Measurements from ENCODE around the gene CSRP1. TPM values are rescaled to one million over a fixed set of nuclear protein-coding genes. Genes with fewer than 3 reads are reported as not detected.
A peak's percentile ranks its signal among the peaks of the same experiment; 100 is the strongest.

The CSRP1 gene
- polyA plus RNA-seq, 2 of the 4 experiments (the other 2 are of a cell fraction): 277 to 655 TPM

GRCh38 chr1:201443747-201444146 lies 63.2 kb downstream of the CSRP1 start:
- POLR2A ChIA-PET: no interaction called here
- peaks cover 13% of the 10 kb centered on the region for H3K4me1 ChIP-seq
- peaks cover 9% of the 10 kb centered on the region for H3K9me3 ChIP-seq
- no peak overlapping the region for H3K27ac ChIP-seq
- WGBS (ENCODE audit: missing lambda C conversion rate): 90% methylated on average over 7 of the region's 7 CpGs
- no peak for ATAC-seq
- CTCF ChIA-PET: interaction anchor here (9.8 to 20.2 kb wide), 4 partner anchors 9 to 66 kb away, joined by 158 to 376 read pairs (median 276); partner anchors contain the start of genes CSRP1 and PHLDA3
- no peak for FAIRE-seq
- TF ChIP-seq ATOH8 (CRISPR knock-in tag; IDR thresholded peaks at IDR 0.05; ENCODE audit: low read depth) (no peak), ESRRA (IDR thresholded peaks at IDR 0.05; ENCODE audit: borderline replicate concordance, low read length) (no peak), FOSB (CRISPR knock-in tag; IDR thresholded peaks at IDR 0.05) (no peak), ZSCAN20 (CRISPR knock-in tag; IDR thresholded peaks at IDR 0.05) (no peak), TFCP2L1 (CRISPR knock-in tag; IDR thresholded peaks at IDR 0.05) (no peak), RCOR1 (IDR thresholded peaks at IDR 0.05; ENCODE audit: low read depth, low read length) (no peak), MAFK (IDR thresholded peaks at IDR 0.05; ENCODE audit: partially characterized antibody) (no peak), HOXA7 (CRISPR knock-in tag; IDR thresholded peaks at IDR 0.05) (no peak), HOXB5 (CRISPR knock-in tag; IDR thresholded peaks at IDR 0.05) (no peak), SREBF2 (IDR thresholded peaks at IDR 0.05) (no peak), EHMT2 (IDR thresholded peaks at IDR 0.05; ENCODE audit: low read depth) (no peak)
- DNase-seq (ENCODE audit: low read depth in 1 of 2, low spot score in 1 of 2): no peak
- H3K4me3 ChIP-seq: no peak overlapping the region
- H3K4me2 ChIP-seq: no peak overlapping the region

GRCh38 chr1:201436969-201437368 lies 70.0 kb downstream of the CSRP1 start:
- FAIRE-seq (no peak), DNase-seq (ENCODE audit: low read depth in 1 of 2, low spot score in 1 of 2) (no peak), ATAC-seq (no peak)
- ChIA-PET POLR2A (interaction anchor here (1.8 kb wide), 1 partner anchor 25 kb away, joined by 18 read pairs; no protein-coding TSS in a partner anchor), CTCF (interaction anchor here (0.8 to 7.9 kb wide), 11 partner anchors 10 to 90 kb away, joined by 3 to 158 read pairs (median 29); partner anchors contain the start of gene PHLDA3)
- Histone ChIP-seq H3K4me3 (no peak overlapping the region), H3K4me2 (no peak overlapping the region), H3K4me1 (peaks cover 14% of the 10 kb centered on the region), H3K27ac (no peak overlapping the region), H3K9me3 (peaks cover 9% of the 10 kb centered on the region)
- no peak for TF ChIP-seq CBX8 (IDR thresholded peaks at IDR 0.05)
- WGBS (ENCODE audit: missing lambda C conversion rate): 89% methylated on average over 3 of the region's 3 CpGs

- Histone ChIP-seq H3K4me3 (no peak overlapping the region), H3K9me3 (peaks cover 9% of the 10 kb centered on the region), H3K27ac (peak overlapping the region; percentile 21 to 58; a peak in 3 of 6 replicates), H3K4me1 (peaks cover 14% of the 10 kb centered on the region), H3K4me2 (peak overlapping the region; percentile 68)
- ATAC-seq (peak; percentile 99), DNase-seq (ENCODE audit: low read depth in 1 of 2, low spot score in 1 of 2) (peak; percentile 62 to 68), FAIRE-seq (no peak)
- TF ChIP-seq REST (IDR thresholded peaks at IDR 0.05) (no peak), HOXA7 (CRISPR knock-in tag; IDR thresholded peaks at IDR 0.05) (no peak), HOXB13 (CRISPR knock-in tag; IDR thresholded peaks at IDR 0.05; ENCODE audit: low read depth) (no peak), CHD2 (IDR thresholded peaks at IDR 0.05; ENCODE audit: low read length, partially characterized antibody) (no peak), SMC3 (IDR thresholded peaks at IDR 0.05) (no peak), CEBPB (IDR thresholded peaks at IDR 0.05) (no peak), RAD21 (conservative IDR thresholded peaks at IDR 0.05 in 1 of 2, IDR thresholded peaks at IDR 0.05 in 1 of 2) (peak; percentile 13 to 43; a peak in 2 of 5 replicates)
- ChIA-PET CTCF (interaction anchor here (0.7 to 7.9 kb wide), 32 partner anchors 11 to 250 kb away, joined by 3 to 158 read pairs (median 6); partner anchors contain the start of genes CSRP1 and PHLDA3), POLR2A (interaction anchor here (1.8 kb wide), 1 partner anchor 26 kb away, joined by 18 read pairs; no protein-coding TSS in a partner anchor)
- WGBS (ENCODE audit: missing lambda C conversion rate): 33% methylated on average over 6 of the region's 6 CpGs
Observed at GRCh38 chr1:201436393-201436792, 70.5 kb downstream of the CSRP1 start.
